ENCODE measurements around the gene FAXDC2.
A peak's percentile ranks its signal among the peaks of the same experiment; 100 is the strongest.

The FAXDC2 gene

GRCh38 chr5:154771383-154771901, 79.0 kb downstream of the FAXDC2 start:
- Histone ChIP-seq H3F3A (ENCODE audit: control insufficient read depth, insufficient read depth) (no peaks in the 10 kb centered on the region; the same call in 1 of the 2 replicates), H3K4me3 (ENCODE audit: low read length) (no peak overlapping the region), H3K9me3 (ENCODE audit: control insufficient read depth, insufficient read depth, low read length) (no peaks in the 10 kb centered on the region), H3K9me2 (replicated peaks; ENCODE audit: control insufficient read depth, low read length) (no peaks in the 10 kb centered on the region), H3K27ac (ENCODE audit: low read depth, low read length) (no peak overlapping the region), H3K36me3 (ENCODE audit: control insufficient read depth, low read length) (peaks cover 80% of the 10 kb centered on the region), H3K4me1 (ENCODE audit: control insufficient read depth, low read length) (peaks cover 60% of the 10 kb centered on the region), H3K79me2 (ENCODE audit: control insufficient read depth, low read length) (peaks cover 100% of the 10 kb centered on the region), H3K27me3 (ENCODE audit: control insufficient read depth, low read length) (no peaks in the 10 kb centered on the region), H3K4me2 (ENCODE audit: low read length) (no peak overlapping the region), H4K20me1 (ENCODE audit: control insufficient read depth, insufficient read depth, low read depth, low read length) (peaks cover 66% of the 10 kb centered on the region)
- TF ChIP-seq EZH2phosphoT487 (IDR thresholded peaks at IDR 0.05; ENCODE audit: borderline replicate concordance, low read length) (no peak), CTCF (IDR thresholded peaks at IDR 0.05; ENCODE audit: low read depth, low read length, poor library complexity, severe bottlenecking) (no peak)

GRCh38 chr5:154770111-154770510, 80.3 kb downstream of the FAXDC2 start:
- Histone ChIP-seq H3K27ac (ENCODE audit: low read depth, low read length) (0 out of 2 replicates have a peak overlapping the region, but pooled peaks have one; percentile 10), H3K79me2 (ENCODE audit: control insufficient read depth, low read length) (peaks cover 100% of the 10 kb centered on the region), H3K4me1 (ENCODE audit: control insufficient read depth, low read length) (peaks cover 69% of the 10 kb centered on the region), H3K36me3 (ENCODE audit: control insufficient read depth, low read length) (peaks cover 78% of the 10 kb centered on the region), H3F3A (ENCODE audit: control insufficient read depth, insufficient read depth) (no peaks in the 10 kb centered on the region; the same call in 1 of the 2 replicates), H3K4me2 (ENCODE audit: low read length) (peak overlapping the region; percentile 40), H3K4me3 (ENCODE audit: low read length) (no peak overlapping the region), H3K27me3 (ENCODE audit: control insufficient read depth, low read length) (no peaks in the 10 kb centered on the region), H3K9me2 (replicated peaks; ENCODE audit: control insufficient read depth, low read length) (no peaks in the 10 kb centered on the region), H4K20me1 (ENCODE audit: control insufficient read depth, insufficient read depth, low read depth, low read length) (peaks cover 71% of the 10 kb centered on the region), H3K9me3 (ENCODE audit: control insufficient read depth, insufficient read depth, low read length) (no peaks in the 10 kb centered on the region)
- TF ChIP-seq EZH2phosphoT487 (IDR thresholded peaks at IDR 0.05; ENCODE audit: borderline replicate concordance, low read length) (no peak), CTCF (IDR thresholded peaks at IDR 0.05; ENCODE audit: low read depth, low read length, poor library complexity, severe bottlenecking) (no peak)
